ENCODE measurements around the gene GATA3. TPM values are rescaled to one million over a fixed set of nuclear protein-coding genes. Genes with fewer than 3 reads are reported as not detected.

GATA3 gene
- total RNA-seq, 1 donor from 2014 or later: 2.7 TPM

- no peaks in the 10 kb centered on the region for H3K9me3 Mint-ChIP-seq (ENCODE audit: low read depth)
- no peak for TF ChIP-seq CTCF (IDR thresholded peaks at IDR 0.05; ENCODE audit: unreplicated experiment)
- peak overlapping the region; percentile 49 for H3K4me3 Mint-ChIP-seq (ENCODE audit: low read depth)
- no peak for DNase-seq (ENCODE audit: low spot score, unreplicated experiment)
- H3K27me3 Mint-ChIP-seq: peaks cover 77% of the 10 kb centered on the region
- H3K36me3 Mint-ChIP-seq (ENCODE audit: insufficient read depth): no peaks in the 10 kb centered on the region
- H3K4me1 Mint-ChIP-seq (ENCODE audit: low read depth): peaks cover 13% of the 10 kb centered on the region
- H3K27ac Mint-ChIP-seq: no peak overlapping the region
Observed at GRCh38 chr10:8048281-8049008, 6.0 kb upstream of the GATA3 start.

DNA sequence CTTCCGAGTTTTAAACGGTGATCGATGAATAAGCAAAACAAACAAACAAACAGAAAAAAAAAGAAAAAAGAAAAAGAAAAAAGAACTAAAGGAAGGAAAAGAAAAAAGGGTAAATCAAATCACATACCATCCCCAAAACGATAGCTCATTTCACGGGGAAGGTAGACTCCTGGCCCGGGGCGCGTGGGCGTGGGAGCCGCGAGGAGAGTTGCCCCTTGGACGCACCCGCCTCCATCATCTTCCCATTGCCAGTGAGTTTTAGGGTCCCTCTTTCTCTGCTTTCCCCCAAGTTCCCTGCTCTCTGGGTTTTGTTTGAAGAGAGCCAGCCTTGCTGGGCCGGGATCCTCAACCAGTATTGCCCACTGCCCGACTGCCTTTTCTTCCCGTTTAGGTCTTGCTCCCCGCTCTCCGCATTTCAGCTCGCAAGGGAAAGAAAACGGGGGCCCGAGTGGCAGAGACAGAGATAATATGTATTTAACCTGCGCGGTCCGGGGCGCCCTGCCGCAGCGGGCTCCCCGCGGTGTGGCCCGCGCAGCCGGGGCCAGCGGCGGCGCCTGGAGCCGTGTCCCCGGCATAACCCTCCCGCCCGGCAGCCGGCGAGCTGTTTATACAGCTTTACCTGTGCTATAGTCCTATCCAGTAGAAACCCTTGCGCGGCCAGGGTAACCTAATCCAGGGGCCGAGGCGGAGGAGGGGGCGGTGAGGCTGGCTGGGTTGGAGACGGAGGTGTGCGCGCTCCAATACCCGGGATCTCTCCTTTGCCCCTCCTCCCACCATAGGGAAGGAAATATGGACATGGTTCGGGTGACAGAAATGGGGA, 5.2 kb upstream of the GATA3 start:
- H3K4me1 Mint-ChIP-seq (ENCODE audit: low read depth): peaks cover 18% of the 10 kb centered on the region
- peaks cover 76% of the 10 kb centered on the region for H3K27me3 Mint-ChIP-seq
- H3K9me3 Mint-ChIP-seq (ENCODE audit: low read depth): no peaks in the 10 kb centered on the region
- H3K36me3 Mint-ChIP-seq (ENCODE audit: insufficient read depth): no peaks in the 10 kb centered on the region
- no peak for DNase-seq (ENCODE audit: low spot score, unreplicated experiment)
- H3K4me3 Mint-ChIP-seq (ENCODE audit: low read depth): peak overlapping the region; percentile 49
- H3K27ac Mint-ChIP-seq: no peak overlapping the region
- TF ChIP-seq CTCF (IDR thresholded peaks at IDR 0.05; ENCODE audit: unreplicated experiment): no peak

- Mint-ChIP-seq H3K27ac (peak overlapping the region; percentile 79), H3K4me1 (ENCODE audit: low read depth) (peaks cover 20% of the 10 kb centered on the region), H3K9me3 (ENCODE audit: low read depth) (no peaks in the 10 kb centered on the region), H3K4me3 (ENCODE audit: low read depth) (peak overlapping the region; percentile 61), H3K27me3 (peaks cover 74% of the 10 kb centered on the region), H3K36me3 (ENCODE audit: insufficient read depth) (no peaks in the 10 kb centered on the region)
- TF ChIP-seq CTCF (IDR thresholded peaks at IDR 0.05; ENCODE audit: unreplicated experiment): no peak
- no peak for DNase-seq (ENCODE audit: low spot score, unreplicated experiment)
Observed at GRCh38 chr10:8049865-8050555, 4.5 kb upstream of the GATA3 start.

DNA sequence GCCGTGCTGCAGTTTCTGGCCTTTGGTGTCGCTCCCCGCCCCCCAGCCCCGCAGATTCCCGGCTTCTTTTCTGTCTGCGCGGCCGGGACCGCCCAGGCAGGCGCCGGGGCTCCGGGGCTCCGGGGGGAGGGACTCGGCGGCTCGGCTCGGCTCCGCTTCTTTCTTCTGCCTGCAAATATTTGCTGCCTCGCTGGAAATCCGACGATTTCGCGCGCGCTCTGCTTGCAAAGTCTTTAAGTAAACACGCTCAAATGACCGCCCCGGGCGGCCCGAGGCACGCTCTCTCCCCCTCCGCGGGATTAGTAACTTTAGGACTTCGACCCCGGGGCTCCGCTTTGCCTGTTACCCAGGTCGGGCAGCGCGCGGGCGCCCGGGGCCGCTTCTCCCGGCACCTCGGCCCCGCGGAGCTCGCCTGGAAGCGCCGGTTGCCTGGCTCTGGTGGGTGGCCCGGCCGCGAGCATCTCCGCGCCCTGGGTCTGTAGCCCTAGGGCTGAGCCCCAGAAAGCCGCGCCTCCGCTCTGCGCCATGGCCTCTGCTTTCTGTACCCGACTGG, 3.9 kb upstream of the GATA3 start:
- Mint-ChIP-seq H3K4me1 (ENCODE audit: low read depth) (peaks cover 19% of the 10 kb centered on the region), H3K36me3 (ENCODE audit: insufficient read depth) (no peaks in the 10 kb centered on the region), H3K27me3 (peaks cover 74% of the 10 kb centered on the region), H3K4me3 (ENCODE audit: low read depth) (peak overlapping the region; percentile 69), H3K9me3 (ENCODE audit: low read depth) (no peaks in the 10 kb centered on the region), H3K27ac (peak overlapping the region; percentile 88)
- no peak for TF ChIP-seq CTCF (IDR thresholded peaks at IDR 0.05; ENCODE audit: unreplicated experiment)
- peak; percentile 62 for DNase-seq (ENCODE audit: low spot score, unreplicated experiment)

Data from progenitor cell of endocrine pancreas (in vitro differentiated cells).